HG03280 (cell line): Measurements from ENCODE around the gene LARP7.
"Not testable (repeated sequence)": the region's sequence is repeated elsewhere in the genome, so short reads cannot be mapped to it uniquely, and the experiment has no call there.

Experiments
- ATAC-seq: cut with Tn5 transposase; IDR thresholded peaks from one replicate; pipeline ENCODE4 v1.9.1; 2021; ENCODE audit warnings: mild to moderate bottlenecking, moderate library complexity; ENCODE audit not compliant: unreplicated experiment

LARP7 gene

GRCh38 chr4:112636688-112637551 is at the start of gene LARP7, which contains the start of gene ZGRF1:
Gene LARP7 (plus strand): TSS chr4:112637143. CDS start chr4:112644670, 7,527 bp downstream.
Gene ZGRF1 (minus strand): TSS chr4:112636909. CDS start chr4:112633176, 3,733 bp downstream.
- peak; percentile 89 for ATAC-seq

GRCh38 chr4:112589206-112589605 is 47.7 kb upstream of the LARP7 start:
- ATAC-seq = no peak

- ATAC-seq = no peak
Observed at GRCh38 chr4:112591593-112591992, 45.4 kb upstream of the LARP7 start.

GRCh38 chr4:112592717-112593116 is 44.2 kb upstream of the LARP7 start:
- ATAC-seq = no peak

- ATAC-seq = peak; percentile 50
Observed at GRCh38 chr4:112593438-112594133, 43.4 kb upstream of the LARP7 start.

GRCh38 chr4:112594993-112595392 is 42.0 kb upstream of the LARP7 start:
- ATAC-seq = no peak

- peak; percentile 69 for ATAC-seq
Observed at GRCh38 chr4:112604589-112604988, 32.4 kb upstream of the LARP7 start.

- not testable (repeated sequence) for ATAC-seq
Observed at GRCh38 chr4:112612814-112613213, 24.1 kb upstream of the LARP7 start.

- ATAC-seq = no peak
Observed at GRCh38 chr4:112616984-112617383, 20.0 kb upstream of the LARP7 start.

GRCh38 chr4:112626228-112626627 is 10.7 kb upstream of the LARP7 start:
- no peak for ATAC-seq

- ATAC-seq = no peak
Observed at GRCh38 chr4:112633477-112634235, 3.3 kb upstream of the LARP7 start.

- ATAC-seq = peak; percentile 1
Observed at GRCh38 chr4:112637552-112637866, 566 bp downstream of the LARP7 start.

- no peak for ATAC-seq
Observed at GRCh38 chr4:112642526-112642925, 5.6 kb downstream of the LARP7 start.

GRCh38 chr4:112644595-112645535 is 7.9 kb downstream of the LARP7 start:
- ATAC-seq = not testable (repeated sequence)

- no peak for ATAC-seq
Observed at GRCh38 chr4:112645541-112646329, 8.8 kb downstream of the LARP7 start.

- no peak for ATAC-seq
Observed at GRCh38 chr4:112646632-112647537, 9.9 kb downstream of the LARP7 start.

- no peak for ATAC-seq
Observed at GRCh38 chr4:112647785-112648184, 10.8 kb downstream of the LARP7 start.

GRCh38 chr4:112648263-112649054 is 11.5 kb downstream of the LARP7 start:
- ATAC-seq = no peak
